Effector memory CD4-positive, alpha-beta T cell (primary cell): Measurements from ENCODE around the gene C5.

Experiments
- DNase-seq, 3 donors: peaks; one replicate each; pipeline ENCODE4 v3.0.0-alpha.2; 2020
- H3K27ac ChIP-seq: 2 replicates; pipeline ENCODE4 v1.7.0; 2013; ENCODE audit warnings: mild to moderate bottlenecking, low read length, moderate library complexity; ENCODE audit not compliant: insufficient read depth, poor library complexity, severe bottlenecking
- H3K27me3 ChIP-seq: replicated peaks from 2 replicates; pipeline ENCODE4 v1.7.0; 2013; ENCODE audit warnings: mild to moderate bottlenecking, low read length; ENCODE audit not compliant: insufficient read depth, control insufficient read depth, poor library complexity, severe bottlenecking
- H3K36me3 ChIP-seq: 2 replicates; pipeline ENCODE4 v1.7.0; 2013; ENCODE audit warnings: mild to moderate bottlenecking, low read length, moderate library complexity; ENCODE audit not compliant: control insufficient read depth, insufficient read depth
- H3K4me1 ChIP-seq: 2 replicates; pipeline ENCODE4 v1.7.0; 2013; ENCODE audit warnings: low read length, mild to moderate bottlenecking; ENCODE audit not compliant: control insufficient read depth, insufficient read depth, poor library complexity, severe bottlenecking
- H3K4me3 ChIP-seq: 2 replicates; pipeline ENCODE4 v1.7.0; 2013; ENCODE audit warnings: low read length, low read depth, mild to moderate bottlenecking; ENCODE audit not compliant: insufficient read depth, poor library complexity, severe bottlenecking
- H3K9me3 ChIP-seq: 2 replicates; pipeline ENCODE4 v1.7.0; 2013; ENCODE audit warnings: mild to moderate bottlenecking, low read length, moderate library complexity; ENCODE audit not compliant: control insufficient read depth

The C5 gene

DNA sequence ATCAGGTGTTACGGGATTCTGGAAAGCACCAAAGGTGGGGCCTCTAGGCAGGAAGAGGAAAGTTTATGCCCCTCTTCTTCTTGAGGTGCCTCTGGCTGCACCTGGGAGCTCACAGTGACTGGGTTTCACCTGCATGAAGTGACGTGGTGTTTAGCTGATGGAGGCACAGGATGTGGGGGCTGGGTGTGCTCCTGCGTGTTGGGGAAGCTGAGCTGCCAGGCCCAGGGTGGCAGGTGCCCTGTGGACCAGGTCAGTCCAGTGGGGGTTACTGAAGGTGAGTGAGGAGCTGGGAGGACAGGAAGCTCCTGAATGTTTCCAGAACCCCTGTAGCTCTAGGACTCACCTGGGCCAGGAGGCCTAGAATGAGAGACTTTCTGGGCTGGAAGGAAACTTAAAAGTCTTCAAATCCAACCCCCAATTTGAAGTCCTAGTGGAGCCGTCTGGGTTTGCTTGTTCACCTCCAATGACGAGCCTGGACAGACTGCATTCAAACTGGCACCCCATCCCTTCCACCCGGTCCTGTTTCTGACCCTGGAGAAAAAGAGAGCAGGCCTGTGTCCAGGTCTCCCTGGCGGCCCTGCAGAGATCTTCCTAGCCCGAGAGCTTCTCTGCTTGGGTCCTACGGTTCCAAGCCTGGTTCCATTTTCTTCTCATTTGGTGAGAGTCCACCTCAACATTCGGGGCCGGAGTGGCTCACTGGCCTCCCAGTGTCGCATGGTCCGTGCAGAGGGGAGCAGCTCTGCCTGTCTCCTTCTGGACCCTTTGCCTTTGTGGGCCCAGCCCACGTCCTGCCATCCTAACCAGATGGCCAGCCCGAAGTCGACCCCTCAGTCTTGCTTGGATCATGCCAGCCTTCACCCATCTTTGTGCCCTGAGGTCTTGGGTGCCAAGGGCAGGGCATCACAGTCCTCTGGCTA is 145.8 kb downstream of the C5 start:
- Histone ChIP-seq H3K27me3 (no peaks in the 10 kb centered on the region), H3K4me3 (no peak overlapping the region), H3K27ac (peak overlapping the region; percentile 89), H3K36me3 (peaks cover 42% of the 10 kb centered on the region), H3K9me3 (no peaks in the 10 kb centered on the region), H3K4me1 (peaks cover 60% of the 10 kb centered on the region)
- DNase-seq = peak; percentile 43 to 63 (median 52)

GRCh38 chr9:120902569-120903535 is 147.2 kb downstream of the C5 start:
- DNase-seq = no peak

More at GRCh38 chr9:120902569-120903535, 147.2 kb downstream of the C5 start:
- H3K9me3 ChIP-seq = no peaks in the 10 kb centered on the region
- no peaks in the 10 kb centered on the region for H3K27me3 ChIP-seq
- peaks cover 57% of the 10 kb centered on the region for H3K4me1 ChIP-seq
- H3K36me3 ChIP-seq = peaks cover 34% of the 10 kb centered on the region
- no peak overlapping the region for H3K4me3 ChIP-seq
- H3K27ac ChIP-seq = peak overlapping the region; percentile 89
